HEK293T (cell line): Measurements from ENCODE around the gene SI.

Experiments
- ARNT ChIP-seq: fragments of 450-650 bp; IDR thresholded peaks from 2 replicates; pipeline ENCODE4 v1.6.1; 2017; ENCODE audit warnings: mild to moderate bottlenecking
- CTBP1 ChIP-seq: fragments of 450-650 bp; IDR thresholded peaks from 2 replicates; pipeline ENCODE4 v1.6.1; 2016; ENCODE audit warnings: borderline replicate concordance
- ELF4 ChIP-seq: fragments of 450-650 bp; IDR thresholded peaks from 2 replicates; pipeline ENCODE4 v1.6.1; 2017; ENCODE audit warnings: antibody characterized with exemption
- FOXA1 ChIP-seq: fragments of 450-650 bp; IDR thresholded peaks from 2 replicates; pipeline ENCODE4 v1.6.1; 2016; ENCODE audit warnings: mild to moderate bottlenecking
- FOXK2 ChIP-seq: fragments of 450-650 bp; IDR thresholded peaks from 2 replicates; pipeline ENCODE4 v1.6.1; 2016; ENCODE audit warnings: mild to moderate bottlenecking
- FOXM1 ChIP-seq: fragments of 450-650 bp; IDR thresholded peaks from 2 replicates; pipeline ENCODE4 v1.6.1; 2017; ENCODE audit warnings: mild to moderate bottlenecking, borderline replicate concordance
- L3MBTL2 ChIP-seq: fragments of 450-650 bp; conservative IDR thresholded peaks from 2 replicates; pipeline ENCODE4 v1.6.1; 2016; ENCODE audit warnings: mild to moderate bottlenecking
- NFRKB ChIP-seq: fragments of 450-650 bp; IDR thresholded peaks from 2 replicates; pipeline ENCODE4 v1.6.1; 2016; ENCODE audit warnings: mild to moderate bottlenecking, moderate library complexity
- SP1 ChIP-seq: fragments of 450-650 bp; IDR thresholded peaks from 2 replicates; pipeline ENCODE4 v1.6.1; 2017
- SUZ12 ChIP-seq: fragments of 450-650 bp; IDR thresholded peaks from 2 replicates; pipeline ENCODE4 v1.6.1; 2016; ENCODE audit warnings: mild to moderate bottlenecking
- TARDBP ChIP-seq: fragments of 450-650 bp; IDR thresholded peaks from 2 replicates; pipeline ENCODE4 v1.6.1; 2016
- ZNF384 ChIP-seq: fragments of 450-650 bp; IDR thresholded peaks from 2 replicates; pipeline ENCODE4 v1.6.1; 2016

GRCh38 chr3:165011557-165011956, 66.7 kb downstream of the SI start:
- TF ChIP-seq ELF4 (no peak), SP1 (no peak), FOXK2 (no peak), FOXM1 (no peak), NFRKB (no peak), CTBP1 (no peak), ARNT (no peak), ZNF384 (no peak), SUZ12 (no peak), TARDBP (no peak), L3MBTL2 (no peak), FOXA1 (no peak)
